Esophagus squamous epithelium (tissue), 5 donors: ENCODE data around the gene TMEM91. TPM values are rescaled to one million over a fixed set of nuclear protein-coding genes. Genes with fewer than 3 reads are reported as not detected.
A peak's percentile ranks its signal among the peaks of the same experiment; 100 is the strongest.

Experiments used
- DNase-seq: peaks from one replicate; lab custom pipeline; 2025; lab: John Stamatoyannopoulos, UW
- H3K27ac ChIP-seq, 4 donors: fragments of 200-600 bp; sonication (generic); one replicate each; pipeline ENCODE4 v1.5.1; 2016 to 2019; ENCODE audit warnings: mild to moderate bottlenecking in 1 of 4
- H3K27me3 ChIP-seq, 4 donors: fragments of 200-600 bp; sonication (generic); 1 replicate in 3 of 4; 2 replicates in 1 of 4; pipeline versions ENCODE4 v1.5.1 to v1.6.0; 2017 to 2021; ENCODE audit warnings: antibody characterized with exemption in 1 of 4
- H3K36me3 ChIP-seq, 3 donors: fragments of 200-600 bp; sonication (generic); one replicate each; pipeline ENCODE4 v1.5.1; 2016 to 2019
- H3K4me1 ChIP-seq, 3 donors: fragments of 200-600 bp; sonication (generic); one replicate each; pipeline ENCODE4 v1.5.1; 2017 to 2019
- H3K4me3 ChIP-seq, 4 donors: fragments of 200-600 bp; sonication (generic); 1 replicate in 3 of 4; 2 replicates in 1 of 4; pipeline ENCODE4 v1.5.1; 2016 to 2019; ENCODE audit warnings: mild to moderate bottlenecking in 2 of 4, moderate library complexity in 1 of 4
- H3K9me3 ChIP-seq, 3 donors: fragments of 200-600 bp; sonication (generic); one replicate each; pipeline ENCODE4 v1.5.1; 2016 to 2019
- CTCF ChIP-seq, 6 experiments: fragments of 450-650 bp in 4 of 6; fragments of 200-600 bp in 2 of 6; sonication (generic) in 2 of 6; IDR thresholded peaks; one replicate each; pipeline ENCODE4 v1.5.1; 2016 to 2019; ENCODE audit warnings: antibody characterized with exemption in 6 of 6, mild to moderate bottlenecking in 4 of 6, moderate library complexity in 4 of 6
- POLR2A ChIP-seq, 4 donors: fragments of 450-650 bp; IDR thresholded peaks; one replicate each; pipeline ENCODE4 v1.6.1; 2017; ENCODE audit warnings: antibody characterized with exemption in 4 of 4, mild to moderate bottlenecking in 4 of 4, moderate library complexity in 3 of 4
- WGBS, 2 donors: methylation state at CpG; one replicate each; pipeline ENCODE4 v1.1.5; 2018; 5-methylcytosine and 5-hydroxymethylcytosine counted together
- intact Hi-C: fragments of 100-400 bp; cut with DNase I; formaldehyde crosslinking; loops from one replicate; pipeline ENCODE4 v1.15.0; 2022
- total RNA-seq, 4 donors: library from RNA; depleted of rRNA; stranded (reverse); fragments of >200 nt; gene quantifications; one replicate each; pipeline ENCODE4 v1.1.0, GENCODE V29; 2016
- donor health status: DM: yes; HTN: yes; CAD: no.

TMEM91 gene
- total RNA-seq, 4 donors from 2014 or later = 6.2 to 15.8 (median 9.3) TPM

GRCh38 chr19:41399525-41399924 is 23.2 kb downstream of the TMEM91 start:
- Histone ChIP-seq H3K27ac (peak overlapping the region in 2 of 4 donors; percentile 96 to 100), H3K9me3 (no peaks in the 10 kb centered on the region), H3K4me1 (peaks cover 18 to 86% (median 37%) of the 10 kb centered on the region in 3 donors), H3K27me3 (no peaks in the 10 kb centered on the region), H3K4me3 (peak overlapping the region in 2 of 4 donors; percentile 83 to 100), H3K36me3 (peaks cover 0 to 35% (median 0%) of the 10 kb centered on the region in 3 donors)
- no peak for DNase-seq
- 85 to 93% methylated on average over 2 of the region's 2 CpGs for WGBS, 2 donors
- no peak for TF ChIP-seq CTCF (IDR thresholded peaks at IDR 0.05)
- no peak for TF ChIP-seq POLR2A (IDR thresholded peaks at IDR 0.05)
- intact Hi-C loops = no loop called here

- peaks cover 0 to 35% (median 0%) of the 10 kb centered on the region in 3 donors for H3K36me3 ChIP-seq
- H3K4me1 ChIP-seq = peaks cover 26 to 90% (median 45%) of the 10 kb centered on the region in 3 donors
- no peak for TF ChIP-seq CTCF (IDR thresholded peaks at IDR 0.05)
- no peak for TF ChIP-seq POLR2A (IDR thresholded peaks at IDR 0.05)
- H3K9me3 ChIP-seq = no peaks in the 10 kb centered on the region
- H3K27me3 ChIP-seq = no peaks in the 10 kb centered on the region
- whole genome bisulfite sequencing, 2 donors = 66 to 73% methylated on average over 3 to 4 of the region's 4 CpGs
- DNase-seq = no peak
- intact Hi-C loops = no loop called here
- H3K4me3 ChIP-seq = no peak overlapping the region
- H3K27ac ChIP-seq = peak overlapping the region; percentile 68 to 96 (median 74)
These were observed 25.1 kb downstream of the TMEM91 start for GRCh38 chr19:41401483-41401882.

- WGBS, 2 donors = 61 to 77% methylated on average over 3 of the region's 3 CpGs
- no peak for DNase-seq
- no peak overlapping the region for H3K4me3 ChIP-seq
- intact Hi-C loops = no loop called here
- TF ChIP-seq POLR2A (IDR thresholded peaks at IDR 0.05) (no peak), CTCF (IDR thresholded peaks at IDR 0.05) (no peak)
- H3K4me1 ChIP-seq = peaks cover 27 to 90% (median 41%) of the 10 kb centered on the region in 3 donors
- no peaks in the 10 kb centered on the region for H3K9me3 ChIP-seq
- H3K27ac ChIP-seq = peak overlapping the region; percentile 68 to 96 (median 74)
- peaks cover 0 to 35% (median 0%) of the 10 kb centered on the region in 3 donors for H3K36me3 ChIP-seq
- no peaks in the 10 kb centered on the region for H3K27me3 ChIP-seq
These were observed 25.7 kb downstream of the TMEM91 start for GRCh38 chr19:41402010-41402409.

GRCh38 chr19:41403181-41403970 is 27.0 kb downstream of the TMEM91 start:
- Histone ChIP-seq H3K27ac (peak overlapping the region in 3 of 4 donors; percentile 75 to 96 (median 80)), H3K9me3 (no peaks in the 10 kb centered on the region), H3K4me3 (no peak overlapping the region), H3K36me3 (peaks cover 0 to 38% (median 0%) of the 10 kb centered on the region in 3 donors), H3K4me1 (peaks cover 21 to 99% (median 40%) of the 10 kb centered on the region in 3 donors), H3K27me3 (no peaks in the 10 kb centered on the region)
- no peak for TF ChIP-seq CTCF (IDR thresholded peaks at IDR 0.05)
- no peak for TF ChIP-seq POLR2A (IDR thresholded peaks at IDR 0.05)
- no peak for DNase-seq
- intact Hi-C loops = no loop called here
- whole genome bisulfite sequencing, 2 donors = 60 to 65% methylated on average over 10 to 12 of the region's 12 CpGs

- TF ChIP-seq POLR2A (IDR thresholded peaks at IDR 0.05) = no peak
- no peak for TF ChIP-seq CTCF (IDR thresholded peaks at IDR 0.05)
These were observed 29.4 kb downstream of the TMEM91 start for GRCh38 chr19:41405776-41406175.

More at GRCh38 chr19:41405776-41406175, 29.4 kb downstream of the TMEM91 start:
- Histone ChIP-seq H3K36me3 (peaks cover 0 to 34% (median 4%) of the 10 kb centered on the region in 3 donors), H3K4me1 (peaks cover 19 to 100% (median 43%) of the 10 kb centered on the region in 3 donors), H3K27ac (peak overlapping the region; percentile 67 to 96 (median 84)), H3K4me3 (no peak overlapping the region), H3K9me3 (no peaks in the 10 kb centered on the region), H3K27me3 (no peaks in the 10 kb centered on the region)
- WGBS, 2 donors = 90 to 100% methylated on average over 2 to 4 of the region's 6 CpGs
- no peak for DNase-seq
- intact Hi-C loops = no loop called here
